Stomach (tissue), 4 donors: Measurements from ENCODE around the gene HELT.

ENCODE experiments used
- CTCF ChIP-seq, 7 experiments: fragments of 450-650 bp in 4 of 7; fragments of 200-600 bp in 3 of 7; sonication (generic) in 3 of 7; IDR thresholded peaks; one replicate each; pipeline ENCODE4 v1.5.1; 2016 to 2019; ENCODE audit warnings: antibody characterized with exemption in 7 of 7, control low read depth in 2 of 7, mild to moderate bottlenecking in 1 of 7
- EP300 ChIP-seq: sonication (generic); formaldehyde crosslinking; IDR thresholded peaks from one replicate; pipeline ENCODE4 v1.6.1; 2017; ENCODE audit warnings: antibody characterized with exemption
- POLR2A ChIP-seq, 4 donors: fragments of 450-650 bp; IDR thresholded peaks; one replicate each; pipeline ENCODE4 v1.6.1; 2016; ENCODE audit warnings: antibody characterized with exemption in 4 of 4, control low read depth in 2 of 4, mild to moderate bottlenecking in 1 of 4, moderate library complexity in 1 of 4
- POLR2AphosphoS5 ChIP-seq, 3 donors: sonication (generic); formaldehyde crosslinking; IDR thresholded peaks; one replicate each; pipeline ENCODE4 v1.6.1; 2016; ENCODE audit warnings: antibody characterized with exemption in 3 of 3

DNA sequence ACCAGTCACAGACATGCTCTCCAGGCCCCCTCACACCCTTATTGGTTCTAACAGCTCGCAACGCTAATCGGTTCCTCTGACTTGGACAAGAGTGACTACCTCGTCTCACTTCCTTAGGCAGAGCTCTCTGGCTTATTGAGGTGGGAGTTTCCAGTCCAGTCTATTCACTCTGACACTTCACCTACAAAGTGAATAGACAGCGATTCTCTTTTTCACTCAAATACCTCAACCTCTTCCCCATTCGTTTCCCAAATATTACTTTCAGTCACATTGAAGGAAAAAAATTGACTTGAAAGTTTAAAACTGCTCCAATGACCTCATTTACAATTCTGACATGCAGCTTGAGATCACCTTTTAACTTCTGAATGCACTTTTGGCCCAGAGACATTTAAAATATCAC is 17.7 kb downstream of the HELT start:
- no peak for TF ChIP-seq CTCF (IDR thresholded peaks at IDR 0.05)
- TF ChIP-seq POLR2A (IDR thresholded peaks at IDR 0.05), result no peak
- no peak for TF ChIP-seq EP300
- TF ChIP-seq POLR2AphosphoS5 (IDR thresholded peaks at IDR 0.05), result no peak
